Choroid plexus epithelial cell (primary cell): ENCODE measurements around the gene OR6C2.
"Not testable (repeated sequence)": the region's sequence is repeated elsewhere in the genome, so short reads cannot be mapped to it uniquely, and the experiment has no call there.

Experiments used
- DNase-seq: peaks from one replicate; pipeline ENCODE4 v3.0.0-alpha.2; 2010; ENCODE audit warnings: low read depth
- H3K4me3 ChIP-seq: 2 replicates; pipeline ENCODE4 v1.5.1; 2011; ENCODE audit warnings: low read depth, mild to moderate bottlenecking, control low read depth, low read length, moderate library complexity
- TF ChIP-seq, protein P1 (sequence below): conservative IDR thresholded peaks from 2 replicates; pipeline ENCODE4 v1.5.1; 2011; ENCODE audit warnings: low read depth, mild to moderate bottlenecking, control low read depth, inconsistent platforms, low read length, moderate library complexity

OR6C2 gene

DNA sequence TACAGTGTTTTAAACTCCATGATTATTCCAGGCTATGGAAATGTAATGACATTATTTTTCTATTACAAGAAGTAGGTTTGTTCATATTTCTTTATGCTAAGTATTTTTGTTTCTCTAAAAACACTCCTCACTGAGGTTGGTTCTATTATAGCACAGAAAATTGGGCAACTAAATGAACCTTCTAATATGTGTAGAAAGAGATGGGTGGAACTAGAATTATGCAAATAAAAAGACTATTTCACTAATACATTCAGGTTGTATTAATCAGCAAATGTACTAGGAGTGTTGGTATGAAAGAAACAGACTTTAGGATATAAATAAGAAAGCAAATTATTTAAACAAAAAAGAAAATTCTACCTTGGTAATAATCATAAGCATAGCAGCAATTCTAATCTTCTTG, 4.9 kb downstream of the OR6C2 start:
- H3K4me3 ChIP-seq = no peak overlapping the region
- no peak for DNase-seq
- TF ChIP-seq, protein P1, sequence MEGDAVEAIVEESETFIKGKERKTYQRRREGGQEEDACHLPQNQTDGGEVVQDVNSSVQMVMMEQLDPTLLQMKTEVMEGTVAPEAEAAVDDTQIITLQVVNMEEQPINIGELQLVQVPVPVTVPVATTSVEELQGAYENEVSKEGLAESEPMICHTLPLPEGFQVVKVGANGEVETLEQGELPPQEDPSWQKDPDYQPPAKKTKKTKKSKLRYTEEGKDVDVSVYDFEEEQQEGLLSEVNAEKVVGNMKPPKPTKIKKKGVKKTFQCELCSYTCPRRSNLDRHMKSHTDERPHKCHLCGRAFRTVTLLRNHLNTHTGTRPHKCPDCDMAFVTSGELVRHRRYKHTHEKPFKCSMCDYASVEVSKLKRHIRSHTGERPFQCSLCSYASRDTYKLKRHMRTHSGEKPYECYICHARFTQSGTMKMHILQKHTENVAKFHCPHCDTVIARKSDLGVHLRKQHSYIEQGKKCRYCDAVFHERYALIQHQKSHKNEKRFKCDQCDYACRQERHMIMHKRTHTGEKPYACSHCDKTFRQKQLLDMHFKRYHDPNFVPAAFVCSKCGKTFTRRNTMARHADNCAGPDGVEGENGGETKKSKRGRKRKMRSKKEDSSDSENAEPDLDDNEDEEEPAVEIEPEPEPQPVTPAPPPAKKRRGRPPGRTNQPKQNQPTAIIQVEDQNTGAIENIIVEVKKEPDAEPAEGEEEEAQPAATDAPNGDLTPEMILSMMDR = no peak

- DNase-seq, H3K4me3 ChIP-seq: not testable (repeated sequence)
Observed at GRCh38 chr12:55464926-55465325, 21.1 kb downstream of the OR6C2 start.

- TF ChIP-seq, protein P1 = no peak
- H3K4me3 ChIP-seq = no peak overlapping the region
- DNase-seq = no peak
Observed at GRCh38 chr12:55467836-55468235, 24.0 kb downstream of the OR6C2 start.

- no peak overlapping the region for H3K4me3 ChIP-seq
- TF ChIP-seq, protein P1 = no peak
- no peak for DNase-seq
Observed at GRCh38 chr12:55469291-55469690, 25.4 kb downstream of the OR6C2 start.

DNA sequence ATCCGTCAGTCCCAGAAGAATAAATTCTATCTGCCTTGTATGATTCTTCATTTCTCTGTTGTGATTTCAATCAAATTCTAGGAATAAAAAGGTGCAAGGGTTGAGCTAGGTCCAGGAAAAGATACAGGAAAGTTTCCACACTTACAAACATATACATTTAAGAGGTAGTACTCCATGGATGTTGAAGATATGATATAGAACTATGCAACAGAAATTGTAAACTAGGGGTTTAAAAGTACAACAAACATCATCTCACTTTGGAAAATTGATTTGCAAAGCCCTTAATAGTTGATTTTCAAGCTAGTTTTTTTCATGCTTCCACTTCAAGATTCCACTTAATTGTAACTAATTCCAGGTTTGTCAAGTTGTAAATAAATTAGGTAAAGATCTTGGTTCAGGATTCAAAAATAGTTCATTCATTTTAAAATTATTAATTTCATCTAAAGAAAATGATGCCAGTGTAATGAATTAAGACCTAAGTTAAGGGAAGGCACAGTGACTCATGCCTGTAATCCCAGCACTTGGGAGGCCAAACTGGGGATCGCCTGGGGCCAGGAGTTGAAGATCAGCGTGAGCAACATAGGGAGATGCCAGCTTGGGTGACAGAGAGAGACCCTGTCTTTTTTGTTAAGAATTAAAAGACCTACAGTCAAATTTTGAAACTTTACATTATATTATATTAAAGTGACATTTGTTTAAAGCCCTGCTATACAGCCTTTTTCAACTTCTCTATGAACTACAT, 26.4 kb downstream of the OR6C2 start, which contains the start of gene OR6C70:
Gene OR6C70, minus strand, starts transcription at position 51 of the 742 bp plus-strand sequence. Its CDS starts 0 bp downstream, at position 51.
- TF ChIP-seq, protein P1 = no peak
- H3K4me3 ChIP-seq = no peak within 1 kb of the TSS
- DNase-seq = no peak

DNA sequence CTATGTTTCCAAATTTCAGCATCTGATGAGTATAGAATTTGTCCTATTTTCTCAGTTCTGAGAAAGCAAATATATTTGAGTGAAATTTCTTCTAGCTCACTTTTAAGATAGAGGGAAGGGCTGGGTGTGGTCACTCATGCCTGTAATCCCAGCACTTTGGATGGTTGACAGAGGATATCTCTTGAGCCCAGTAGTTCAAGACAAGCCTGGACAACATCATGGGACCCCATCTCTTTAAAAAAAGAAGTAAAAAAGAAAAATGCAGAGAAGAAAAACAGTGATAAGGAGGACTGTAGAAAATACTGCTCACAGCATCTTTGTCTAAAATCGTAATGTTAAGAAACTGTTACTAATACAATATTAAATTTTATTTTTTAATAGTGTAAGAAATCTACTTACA, 28.4 kb downstream of the OR6C2 start:
- TF ChIP-seq, protein P1 = no peak
- DNase-seq = no peak
- no peak overlapping the region for H3K4me3 ChIP-seq

GRCh38 chr12:55479136-55479535, 35.3 kb downstream of the OR6C2 start:
- not testable (repeated sequence) for DNase-seq, H3K4me3 ChIP-seq

DNA sequence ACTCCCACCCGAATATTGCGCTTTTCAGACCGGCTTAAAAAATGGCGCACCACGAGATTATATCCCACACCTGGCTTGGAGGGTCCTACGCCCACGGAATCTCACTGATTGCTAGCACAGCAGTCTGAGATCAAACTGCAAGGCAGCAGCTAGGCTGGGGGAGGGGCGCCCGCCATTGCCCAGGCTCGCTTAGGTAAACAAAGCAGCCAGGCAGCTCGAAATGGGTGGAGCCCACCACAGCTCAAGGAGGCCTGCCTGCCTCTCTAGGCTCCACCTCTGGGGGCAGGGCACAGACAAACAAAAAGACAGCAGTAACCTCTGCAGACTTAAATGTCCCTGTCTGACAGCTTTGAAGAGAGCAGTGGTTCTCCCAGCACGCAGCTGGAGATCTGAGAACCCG, 40.4 kb downstream of the OR6C2 start:
- not testable (repeated sequence) for DNase-seq, H3K4me3 ChIP-seq
